ELF-1 (cell line): ENCODE data around the gene LIN7A.
"Not testable (repeated sequence)": the region's sequence is repeated elsewhere in the genome, so short reads cannot be mapped to it uniquely, and the experiment has no call there.

Source experiments
- DNase-seq: peaks from one replicate; pipeline ENCODE4 v3.0.0-alpha.2; 2016; ENCODE audit warnings: low read depth, low spot score

LIN7A gene

GRCh38 chr12:80920006-80920405 is 17.7 kb downstream of the LIN7A start:
- no peak for DNase-seq

GRCh38 chr12:80917651-80918050 is 20.1 kb downstream of the LIN7A start:
- DNase-seq, result no peak

GRCh38 chr12:80912901-80913770 is 24.6 kb downstream of the LIN7A start:
- no peak for DNase-seq

GRCh38 chr12:80909370-80909769 is 28.4 kb downstream of the LIN7A start:
- no peak for DNase-seq

- no peak for DNase-seq
These were observed 35.0 kb downstream of the LIN7A start for GRCh38 chr12:80902711-80903110.

- no peak for DNase-seq
These were observed 36.1 kb downstream of the LIN7A start for GRCh38 chr12:80901661-80902060.

GRCh38 chr12:80895240-80895639 is 42.5 kb downstream of the LIN7A start:
- DNase-seq, result no peak

- no peak for DNase-seq
These were observed 43.6 kb downstream of the LIN7A start for GRCh38 chr12:80894179-80894578.

GRCh38 chr12:80892597-80893445 is 44.9 kb downstream of the LIN7A start:
- DNase-seq, result no peak

GRCh38 chr12:80884651-80885050 is 53.1 kb downstream of the LIN7A start:
- no peak for DNase-seq

GRCh38 chr12:80881106-80881505 is 56.6 kb downstream of the LIN7A start:
- no peak for DNase-seq

GRCh38 chr12:80878452-80878851 is 59.3 kb downstream of the LIN7A start:
- DNase-seq, result not testable (repeated sequence)

- no peak for DNase-seq
These were observed 59.9 kb downstream of the LIN7A start for GRCh38 chr12:80877721-80878265.

GRCh38 chr12:80872053-80872452 is 65.7 kb downstream of the LIN7A start:
- no peak for DNase-seq

- no peak for DNase-seq
These were observed 68.5 kb downstream of the LIN7A start for GRCh38 chr12:80869264-80869663.

- peak; percentile 26 for DNase-seq
These were observed 69.2 kb downstream of the LIN7A start for GRCh38 chr12:80868576-80868975.

- no peak for DNase-seq
These were observed 69.8 kb downstream of the LIN7A start for GRCh38 chr12:80867941-80868340.

GRCh38 chr12:80864046-80864735 is 73.5 kb downstream of the LIN7A start:
- DNase-seq, result no peak

- DNase-seq, result no peak
These were observed 75.2 kb downstream of the LIN7A start for GRCh38 chr12:80862531-80862930.

- DNase-seq, result no peak
These were observed 75.9 kb downstream of the LIN7A start for GRCh38 chr12:80861641-80862378.

- no peak for DNase-seq
These were observed 76.8 kb downstream of the LIN7A start for GRCh38 chr12:80860928-80861327.
